Upper lobe of left lung (tissue), 6 donors: ENCODE data around the gene ZFHX3. TPM values are rescaled to one million over a fixed set of nuclear protein-coding genes. Genes with fewer than 3 reads are reported as not detected.

Experiments
- small RNA-seq, 4 donors: library from RNA; depleted of rRNA; stranded (forward); fragments of <200 nt; gene quantifications; one replicate each; pipeline ENCODE3, GENCODE V24; 2016
- total RNA-seq, 6 donors: library from RNA; depleted of rRNA in 4 of 6; stranded (reverse); fragments of >200 nt in 4 of 6; gene quantifications; one replicate each; pipeline versions ENCODE4 v1.1.0 to v1.2.1, GENCODE V29; 2016 to 2021
- donor health status: DM: no; HTN: no; CAD: no; lungs with moderate emphysema.
- donor health status: DM: no; HTN: yes; CAD: no; lungs with severe emphysema.

Gene ZFHX3
- total RNA-seq, 6 donors from 2014 or later = 22.4 to 40.3 (median 27.0) TPM

Small RNA genes within 50 kb of the gene (small RNA-seq; reads per million reads assigned to genes)
- 0 reads per million in 4 donors for gene AC002044.1
- gene RNU7-71P = 0 reads per million in 4 donors
